HG02943 (cell line): ENCODE data around the gene NTRK2.

ENCODE experiments used
- ATAC-seq: cut with Tn5 transposase; IDR thresholded peaks from one replicate; pipeline ENCODE4 v1.9.1; 2021; ENCODE audit warnings: mild to moderate bottlenecking, low read depth, moderate library complexity; ENCODE audit not compliant: unreplicated experiment

Gene NTRK2

GRCh38 chr9:84773022-84773421 is 103.5 kb downstream of the NTRK2 start:
- no peak for ATAC-seq

GRCh38 chr9:84775056-84775643 is 105.6 kb downstream of the NTRK2 start:
- no peak for ATAC-seq

GRCh38 chr9:84778570-84778969 is 109.0 kb downstream of the NTRK2 start:
- no peak for ATAC-seq

GRCh38 chr9:84779883-84780282 is 110.4 kb downstream of the NTRK2 start:
- no peak for ATAC-seq

- ATAC-seq: no peak
These were observed 110.9 kb downstream of the NTRK2 start for GRCh38 chr9:84780385-84780784.

GRCh38 chr9:84781458-84781857 is 111.9 kb downstream of the NTRK2 start:
- ATAC-seq: no peak

- ATAC-seq: no peak
These were observed 112.7 kb downstream of the NTRK2 start for GRCh38 chr9:84781931-84782866.

- no peak for ATAC-seq
These were observed 116.4 kb downstream of the NTRK2 start for GRCh38 chr9:84785792-84786547.

GRCh38 chr9:84788803-84789462 is 119.4 kb downstream of the NTRK2 start:
- ATAC-seq: no peak

- ATAC-seq: no peak
These were observed 119.9 kb downstream of the NTRK2 start for GRCh38 chr9:84789463-84789830.

- no peak for ATAC-seq
These were observed 122.1 kb downstream of the NTRK2 start for GRCh38 chr9:84791643-84792042.

- ATAC-seq: no peak
These were observed 123.7 kb downstream of the NTRK2 start for GRCh38 chr9:84793251-84793650.

GRCh38 chr9:84794981-84795637 is 125.6 kb downstream of the NTRK2 start:
- no peak for ATAC-seq

GRCh38 chr9:84796404-84796803 is 126.9 kb downstream of the NTRK2 start:
- ATAC-seq: no peak

- ATAC-seq: no peak
These were observed 129.7 kb downstream of the NTRK2 start for GRCh38 chr9:84799251-84799650.

GRCh38 chr9:84804951-84805694 is 135.6 kb downstream of the NTRK2 start:
- ATAC-seq: no peak

- no peak for ATAC-seq
These were observed 137.9 kb downstream of the NTRK2 start for GRCh38 chr9:84807431-84807830.

GRCh38 chr9:84807870-84808390 is 138.4 kb downstream of the NTRK2 start:
- ATAC-seq: no peak

- no peak for ATAC-seq
These were observed 138.9 kb downstream of the NTRK2 start for GRCh38 chr9:84808416-84808815.
